ENCODE results near the gene PTX4.

The PTX4 gene

DNA sequence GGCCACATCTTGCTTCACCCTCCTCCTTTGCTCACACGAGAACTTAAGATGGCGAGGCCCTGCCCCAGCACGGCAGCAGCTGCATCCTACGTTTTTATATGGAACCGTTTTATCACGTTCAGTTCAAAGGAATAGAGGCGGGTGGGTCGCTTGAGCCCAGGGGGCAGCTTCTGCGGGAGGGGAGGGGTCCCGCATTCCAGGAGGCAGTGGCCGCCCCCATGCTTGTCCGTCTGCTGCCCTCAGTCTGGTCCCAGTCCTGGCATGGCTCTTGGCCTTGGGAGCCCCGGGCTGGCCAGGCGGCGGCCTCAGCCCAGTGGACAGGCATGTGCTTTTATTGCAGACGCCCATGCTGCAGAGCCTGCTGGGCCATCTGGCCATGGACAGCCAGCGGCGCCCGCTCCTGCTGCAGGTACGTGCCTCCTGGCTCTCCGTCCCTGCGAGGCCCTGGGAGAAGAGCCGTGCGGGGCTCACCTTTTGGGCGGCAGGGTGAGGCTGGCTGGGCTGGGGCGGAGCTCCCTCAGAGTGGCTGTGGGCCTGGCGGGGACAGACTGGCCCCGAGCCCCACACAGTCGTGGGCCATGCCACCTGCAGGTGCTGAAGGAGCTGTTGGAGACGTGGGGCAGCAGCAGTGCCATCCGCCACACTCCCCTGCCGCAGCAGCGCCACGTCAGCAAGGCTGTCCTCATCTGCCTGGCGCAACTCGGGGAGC is 11.2 kb upstream of the PTX4 start:
- no peak for DNase-seq

GRCh38 chr16:1498899-1499676 is 10.3 kb upstream of the PTX4 start:
- no peak for DNase-seq

DNA sequence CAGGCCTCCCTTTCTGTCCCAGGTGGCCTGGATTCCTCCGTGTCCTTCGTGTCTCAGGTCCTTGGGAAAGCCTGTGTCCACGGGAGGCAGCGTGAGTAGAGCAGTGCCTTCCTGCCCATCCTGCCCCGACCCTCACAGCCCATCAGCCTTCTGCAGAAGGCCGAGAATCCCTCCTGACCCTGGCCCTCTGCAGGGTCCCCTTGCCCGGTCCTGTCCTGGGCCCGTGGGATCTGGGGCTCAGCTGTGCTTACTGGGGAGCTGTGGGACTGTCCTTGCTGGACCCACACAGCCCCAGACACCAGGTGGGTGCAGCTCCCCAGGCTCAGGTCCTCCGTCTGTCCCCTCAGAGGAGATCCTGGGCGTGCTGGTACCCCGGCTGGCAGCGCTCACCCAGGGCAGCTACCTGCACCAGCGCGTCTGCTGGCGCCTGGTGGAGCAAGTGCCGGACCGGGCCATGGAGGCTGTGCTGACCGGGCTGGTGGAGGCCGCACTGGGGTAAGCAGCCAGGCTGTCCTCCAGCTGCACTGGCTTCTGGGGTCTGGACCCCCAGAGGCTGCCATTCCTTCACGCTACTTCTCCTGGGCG is 8.4 kb upstream of the PTX4 start:
- no peak for DNase-seq

DNA sequence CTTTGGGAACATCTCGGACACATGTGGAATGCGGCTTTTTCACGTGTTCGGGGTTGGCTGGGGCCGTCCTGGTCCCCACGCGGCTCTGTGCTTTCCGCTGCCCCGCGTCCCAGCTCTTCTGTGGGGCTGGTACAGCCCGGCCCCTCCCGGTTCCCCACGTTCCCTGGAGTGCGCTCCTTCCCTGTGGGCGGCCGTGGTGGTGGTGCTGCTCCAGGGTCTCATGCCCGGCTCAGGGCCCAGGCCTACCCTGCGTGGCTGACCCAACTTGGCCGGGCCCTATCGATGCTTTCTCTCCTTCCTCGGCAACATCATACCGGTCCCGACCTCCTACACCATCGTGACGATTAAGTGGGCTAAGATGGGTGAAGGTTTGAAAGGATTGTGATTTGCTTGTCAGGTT is 7.7 kb upstream of the PTX4 start:
- no peak for DNase-seq

DNA sequence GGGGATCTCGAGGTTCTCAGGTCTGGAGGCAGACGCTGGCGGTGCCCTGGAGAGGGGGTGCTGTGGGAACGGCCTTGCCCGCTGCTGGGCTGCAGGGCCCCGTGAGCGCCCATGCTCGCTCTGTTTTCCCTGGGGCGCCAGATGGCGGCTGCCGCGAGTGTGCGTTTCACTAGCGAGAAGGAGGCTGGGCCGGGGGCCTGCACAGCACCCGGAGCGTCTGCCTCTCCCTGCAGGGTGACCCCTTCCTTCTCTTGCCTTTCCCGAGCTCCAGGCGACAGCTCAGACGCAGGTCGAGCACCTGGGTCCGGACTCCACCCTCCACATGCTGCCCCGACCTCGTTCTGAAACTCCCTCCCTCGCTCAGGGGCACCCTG is 7.1 kb upstream of the PTX4 start:
- no peak for DNase-seq

GRCh38 chr16:1495211-1495888 is 6.6 kb upstream of the PTX4 start:
- no peak for DNase-seq

DNA sequence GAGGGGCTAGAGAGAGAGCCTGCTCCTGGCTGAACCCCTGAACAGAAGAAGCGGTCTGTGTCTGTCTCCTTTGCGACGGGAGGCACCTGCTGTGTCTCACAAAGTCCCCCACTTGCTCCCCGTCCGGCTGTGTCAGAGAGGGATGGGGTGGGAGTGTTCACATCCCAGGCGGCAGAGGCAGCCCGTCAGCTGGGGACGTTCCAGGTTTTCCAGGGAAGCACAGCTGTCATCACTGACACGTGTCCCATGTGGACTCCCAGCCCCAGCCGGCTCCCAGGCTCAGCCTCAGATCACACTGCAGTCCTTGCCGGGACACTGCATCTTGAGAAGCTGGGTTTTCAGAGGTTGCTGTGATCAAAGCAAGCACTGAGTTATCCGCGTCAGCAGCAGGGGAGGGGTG is 6.0 kb upstream of the PTX4 start:
- DNase-seq, result no peak

GRCh38 chr16:1494129-1494640 is 5.4 kb upstream of the PTX4 start:
- DNase-seq, result no peak

DNA sequence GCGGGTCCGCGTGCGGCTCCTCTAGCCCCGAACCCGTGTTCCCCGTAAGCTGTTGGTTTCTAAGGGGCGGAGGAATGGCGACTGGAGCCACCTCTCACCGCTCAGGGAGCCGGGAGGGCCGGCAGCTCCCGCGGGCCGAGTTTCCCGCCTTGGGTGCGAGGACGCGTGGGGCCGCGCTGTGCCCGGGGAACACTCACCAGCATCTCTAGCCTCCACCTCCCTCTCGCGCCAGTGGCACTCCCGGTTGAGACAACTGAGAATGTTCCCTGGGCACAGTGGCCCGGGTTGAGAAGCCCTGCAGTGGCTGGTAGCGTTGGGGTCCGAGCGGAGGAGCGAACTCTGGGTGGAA is 5.0 kb upstream of the PTX4 start:
- DNase-seq, result no peak

DNA sequence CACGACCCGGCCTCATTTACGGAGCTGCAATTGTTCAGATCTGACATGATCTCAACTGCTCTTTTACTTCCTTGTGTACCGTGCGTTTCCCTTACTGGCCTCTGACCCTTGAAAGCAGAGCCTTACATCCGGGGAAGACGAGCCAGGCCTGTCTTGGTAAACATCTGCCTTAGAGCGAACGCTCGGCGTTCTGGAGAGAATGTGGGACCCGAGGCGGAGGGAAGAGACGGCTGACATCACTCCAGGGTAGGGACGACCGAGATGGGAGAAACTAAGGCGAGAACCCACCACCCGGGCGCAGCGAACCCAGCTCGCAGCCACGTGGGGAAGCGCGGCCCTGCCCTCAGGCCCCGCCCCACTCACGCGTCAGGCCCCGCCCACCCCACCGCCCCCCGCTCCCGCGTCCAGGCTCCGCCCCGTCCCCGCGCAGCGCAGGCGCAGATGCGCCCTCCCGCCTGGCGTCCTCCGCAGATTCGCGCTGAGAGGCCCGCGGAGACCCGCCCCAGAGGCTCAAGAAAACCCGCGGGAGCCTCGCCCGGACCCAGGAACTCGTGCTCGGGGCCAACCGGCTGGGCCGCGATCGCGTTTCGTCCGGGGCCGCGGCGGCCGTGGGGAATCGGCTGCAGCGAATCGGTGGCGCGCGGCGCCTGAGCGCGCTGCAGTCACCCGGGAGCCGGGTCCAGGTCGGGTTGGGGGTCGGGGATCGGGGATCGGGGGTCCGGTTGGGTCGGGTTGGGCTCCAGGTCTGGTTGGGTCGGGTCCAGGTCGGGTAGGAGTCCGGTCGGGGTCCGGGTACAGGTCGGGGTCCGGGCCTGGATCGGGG is 4.4 kb upstream of the PTX4 start, which contains the start of gene TELO2:
TELO2 (plus strand) TSS at position 438 of the 823 bp plus-strand sequence. CDS start 922 bp downstream, outside the sequence.
- DNase-seq, result no peak

DNA sequence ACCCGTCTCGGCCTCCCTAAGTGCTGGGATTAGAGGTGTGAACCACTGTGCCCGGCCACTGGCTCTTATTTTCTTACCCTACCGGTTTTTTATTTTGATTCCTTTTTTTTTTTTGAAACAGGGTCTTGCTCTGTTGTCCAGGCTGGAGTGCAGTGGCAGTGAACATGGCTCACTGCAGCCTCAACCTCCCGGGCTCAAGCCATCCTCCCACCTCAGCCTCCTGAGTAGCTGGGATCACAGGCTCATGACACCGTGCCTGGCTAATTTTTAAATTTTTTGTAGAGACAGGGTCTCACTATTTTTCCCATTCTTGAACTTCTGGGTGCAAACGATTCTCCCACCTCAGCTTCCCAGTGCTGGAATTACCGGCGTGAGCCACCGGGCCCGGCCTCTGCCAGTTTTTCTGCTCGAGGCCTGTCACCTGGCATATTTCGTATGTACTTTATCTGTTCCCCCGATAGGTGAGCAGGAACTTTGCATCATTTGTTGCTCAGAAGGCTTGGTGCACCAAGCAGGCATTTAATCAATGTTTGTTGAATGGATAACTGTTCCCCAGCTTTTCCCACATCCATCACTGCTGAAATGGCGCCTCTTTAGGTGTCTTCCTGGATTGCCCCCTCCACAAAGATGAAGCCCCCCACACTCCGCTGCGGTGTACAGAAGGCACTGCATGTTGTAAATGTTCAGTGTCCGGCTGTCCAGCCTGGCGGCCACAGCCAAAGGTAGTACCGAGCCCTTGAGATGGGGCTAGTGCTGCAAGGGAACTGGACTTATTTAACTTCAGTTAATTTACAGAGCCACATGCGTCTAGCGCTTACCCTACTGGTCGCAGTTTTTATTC is 3.6 kb upstream of the PTX4 start:
- DNase-seq, result no peak

DNA sequence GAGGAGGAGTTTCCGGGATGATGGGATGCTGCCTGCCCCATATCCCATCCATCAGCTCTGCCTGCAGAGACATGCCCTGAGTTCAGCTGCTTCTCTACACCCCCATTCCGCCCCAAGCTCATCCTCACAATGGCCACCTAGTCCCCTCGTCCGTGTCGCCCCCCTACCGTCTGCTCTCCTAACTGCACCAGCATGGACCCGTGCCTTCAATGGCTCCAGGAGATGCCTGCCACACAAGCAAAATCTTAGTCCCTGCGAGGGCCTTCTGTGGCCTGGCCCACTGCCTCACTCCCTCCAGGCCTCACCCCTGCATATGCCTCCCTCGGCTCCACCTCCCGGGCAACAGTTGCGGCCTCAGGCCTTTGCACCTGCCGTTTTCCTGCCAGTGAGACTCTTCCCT is 2.6 kb upstream of the PTX4 start:
- no peak for DNase-seq

DNA sequence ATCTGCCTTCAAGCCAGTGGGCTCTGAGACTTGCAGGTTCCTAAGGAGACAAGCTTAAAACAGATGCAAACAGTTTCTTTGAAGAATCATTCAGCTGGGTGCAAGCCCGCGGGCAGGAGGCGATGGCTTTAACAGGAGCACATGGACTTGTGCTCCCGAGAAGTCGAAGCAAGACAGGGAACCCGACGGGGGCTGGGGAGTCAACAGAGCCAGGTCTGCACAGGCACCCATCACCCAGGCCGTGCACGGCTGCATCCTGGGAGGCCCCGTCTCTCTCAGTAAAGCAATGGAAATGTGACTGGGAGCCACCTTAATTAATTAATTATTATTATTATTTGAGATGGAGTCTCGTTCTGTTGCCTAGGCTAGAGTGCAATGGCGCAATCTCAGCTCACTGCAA is 333 bp upstream of the PTX4 start:
- no peak for DNase-seq

DNA sequence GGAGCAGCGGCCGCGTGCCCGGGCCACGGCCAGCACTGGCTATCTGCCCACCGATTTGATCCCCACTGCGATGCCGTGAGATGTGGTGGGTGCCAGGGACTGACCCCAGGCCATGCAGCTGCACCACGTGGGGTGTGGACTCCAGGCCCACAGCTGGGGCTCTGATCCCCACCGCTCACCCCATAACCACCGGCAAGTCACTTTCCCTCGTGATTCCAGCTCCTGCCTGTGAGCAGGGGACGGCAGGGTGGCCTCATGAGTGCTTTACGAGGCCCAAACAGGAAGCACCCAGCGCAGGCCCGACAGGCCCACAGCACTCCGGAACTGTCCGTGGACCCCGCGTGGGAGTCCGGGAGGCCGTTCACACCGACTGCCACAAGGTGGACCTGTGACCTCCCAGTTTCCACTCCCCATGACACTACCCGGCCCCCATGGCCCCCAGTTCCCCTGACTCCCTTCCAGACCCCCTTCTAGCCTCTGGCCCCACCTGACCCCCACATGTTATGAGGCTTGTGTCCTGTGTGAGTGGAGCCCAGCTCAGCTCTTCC is 616 bp downstream of the PTX4 start:
- no peak for DNase-seq

GRCh38 chr16:1487395-1488053 is 1.2 kb downstream of the PTX4 start:
- DNase-seq, result no peak

GRCh38 chr16:1486551-1487390 is 2.0 kb downstream of the PTX4 start:
- DNase-seq, result no peak

GRCh38 chr16:1485847-1486496 is 2.8 kb downstream of the PTX4 start:
- DNase-seq, result no peak

- no peak for DNase-seq
These were observed 6.6 kb downstream of the PTX4 start for GRCh38 chr16:1481906-1482835.

All from cortex of kidney (tissue), 1 donor.